A172 (cell line): ENCODE data around the gene XYLT1. TPM values are rescaled to one million over a fixed set of nuclear protein-coding genes. Genes with fewer than 3 reads are reported as not detected.

Experiments used
- DNase-seq: peaks from one replicate; pipeline ENCODE4 v3.0.0-alpha.2; 2015; ENCODE audit warnings: low spot score
- total RNA-seq: library from RNA; depleted of rRNA; stranded (reverse); fragments of >200 nt; shearing (Covaris generic); gene quantifications from 2 replicates; pipeline ENCODE4 v1.2.3, GENCODE V29; 2014

XYLT1 gene
- total RNA-seq, 1 experiment from 2014 or later, result not detected

DNA sequence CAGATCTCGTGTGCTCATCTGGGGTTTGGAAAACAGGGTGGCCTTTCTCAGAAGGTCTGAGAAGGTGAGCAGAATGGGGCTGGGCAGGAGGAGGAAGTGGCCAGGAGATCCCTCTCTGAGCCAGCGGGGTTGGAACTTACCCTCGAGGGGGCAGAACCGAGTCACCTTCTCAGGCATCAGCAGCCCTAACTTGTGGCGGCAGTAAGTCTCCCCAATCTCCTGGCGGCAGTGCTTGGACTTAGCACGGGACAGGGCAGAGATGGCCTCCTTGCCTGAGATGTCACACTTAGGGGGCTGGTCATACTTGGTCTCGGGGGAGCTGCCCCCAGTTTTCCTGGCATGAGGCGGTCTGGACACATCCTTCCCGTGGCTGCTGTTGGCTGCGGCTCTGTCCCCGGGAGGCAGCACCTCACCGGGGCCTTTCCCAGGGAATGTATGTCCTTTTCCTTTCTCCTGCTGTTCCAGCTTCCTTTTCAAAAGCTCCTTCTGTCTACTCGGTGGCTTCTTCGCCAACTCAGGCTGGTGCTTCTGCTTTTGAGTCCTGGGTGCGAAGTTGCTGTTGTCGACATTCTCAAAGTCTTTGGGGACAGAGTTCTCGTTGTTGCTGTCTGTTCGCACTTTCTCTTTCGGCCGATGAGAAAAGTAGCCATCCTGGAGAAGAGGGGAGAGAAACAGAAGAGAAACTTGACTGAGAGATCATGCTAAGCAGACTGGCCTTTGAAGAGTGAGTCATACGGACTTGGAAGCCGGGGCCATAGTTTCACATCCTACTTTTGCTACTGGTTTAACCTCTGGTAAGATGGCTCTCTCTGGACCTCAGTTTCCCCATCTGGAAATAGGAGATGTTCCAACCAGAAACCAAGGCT, 211.7 kb downstream of the XYLT1 start:
- no peak for DNase-seq

DNA sequence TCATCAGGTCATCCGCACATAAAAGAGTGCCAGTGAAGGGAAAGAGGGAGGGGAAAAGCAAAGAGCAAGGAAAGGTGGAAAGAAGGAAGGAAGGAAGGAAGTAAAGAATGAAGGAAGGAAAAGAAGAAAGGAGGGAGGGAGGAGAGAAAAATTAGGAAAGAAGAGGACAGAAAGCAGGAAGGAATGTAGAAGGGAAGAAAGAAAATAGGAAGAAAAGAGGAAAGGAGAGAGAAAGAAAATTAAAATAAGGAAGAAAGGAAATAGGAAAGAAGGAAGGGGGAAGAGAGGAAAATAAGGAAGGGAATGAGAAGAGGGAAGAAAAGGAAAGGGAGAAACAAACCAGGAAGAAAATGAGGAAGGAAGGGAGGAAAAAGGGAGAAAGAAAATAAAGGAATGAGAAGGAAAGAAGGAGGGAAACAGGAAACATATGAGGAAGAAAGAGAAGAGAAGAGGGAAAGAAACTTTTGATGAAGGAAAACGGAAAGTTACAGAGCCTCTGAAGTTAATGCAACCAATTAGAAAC, 212.6 kb downstream of the XYLT1 start:
- DNase-seq, result no peak

GRCh38 chr16:17257426-17258023, 213.2 kb downstream of the XYLT1 start:
- DNase-seq, result no peak

DNA sequence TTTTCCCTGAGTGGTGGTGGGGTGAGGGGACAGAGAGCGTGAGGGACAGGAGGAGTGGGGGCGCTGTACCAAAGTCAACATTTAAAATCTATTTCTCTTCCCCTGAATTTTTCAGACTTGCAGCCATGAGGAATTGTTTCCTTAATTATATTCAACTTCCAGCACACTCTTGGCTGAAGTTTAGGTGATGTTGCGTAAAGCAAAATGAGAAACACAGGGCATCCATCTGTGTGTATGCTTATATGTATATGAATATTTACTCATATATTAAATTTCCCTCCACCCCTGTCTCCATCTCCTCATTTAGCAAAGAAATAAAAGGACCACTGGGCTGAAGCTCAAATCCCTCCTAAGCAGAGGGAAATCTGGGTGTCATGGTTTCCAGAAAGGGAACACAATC, 218.1 kb downstream of the XYLT1 start:
- DNase-seq, result no peak

DNA sequence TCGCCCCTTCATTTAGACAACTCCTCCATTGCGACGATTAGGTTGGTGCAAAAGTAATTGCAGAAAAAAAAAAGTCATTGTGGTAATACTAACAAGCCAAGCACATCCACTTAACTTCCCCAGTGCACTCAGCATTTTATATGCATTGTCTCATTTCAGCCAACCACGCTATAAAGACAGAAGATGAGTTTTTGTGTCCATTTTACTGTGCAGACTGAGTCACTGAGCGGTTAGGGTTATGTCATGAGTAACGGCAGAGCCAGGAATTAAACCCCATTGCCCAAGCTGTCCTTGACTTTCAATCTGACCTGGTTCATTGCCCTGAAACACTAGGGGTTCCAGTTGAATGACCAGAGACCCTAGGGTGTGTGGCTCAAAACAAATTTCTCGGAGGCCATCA, 218.7 kb downstream of the XYLT1 start:
- no peak for DNase-seq

DNA sequence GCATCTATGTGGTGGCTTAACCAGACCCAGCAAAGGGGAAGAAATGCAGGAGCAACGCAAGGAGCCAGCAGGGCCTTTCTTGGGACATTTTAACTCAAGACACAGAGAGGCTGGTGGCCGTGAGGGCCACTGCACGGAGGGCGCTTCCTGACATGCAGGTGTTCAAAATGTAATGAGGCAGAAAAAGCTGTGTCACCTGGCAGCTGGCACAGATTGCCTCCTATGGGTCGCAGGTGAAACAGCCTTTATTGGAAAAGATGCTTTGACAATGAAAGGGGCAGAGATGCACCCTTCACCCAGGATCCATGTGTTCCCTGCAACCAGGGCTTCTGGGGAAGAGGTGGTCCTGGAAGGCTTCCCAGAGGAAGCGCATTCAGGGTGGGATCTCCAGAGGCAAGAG, 219.3 kb downstream of the XYLT1 start:
- no peak for DNase-seq

- no peak for DNase-seq
These were observed 223.6 kb downstream of the XYLT1 start for GRCh38 chr16:17246974-17247732.

- no peak for DNase-seq
These were observed 224.4 kb downstream of the XYLT1 start for GRCh38 chr16:17246268-17246885.

DNA sequence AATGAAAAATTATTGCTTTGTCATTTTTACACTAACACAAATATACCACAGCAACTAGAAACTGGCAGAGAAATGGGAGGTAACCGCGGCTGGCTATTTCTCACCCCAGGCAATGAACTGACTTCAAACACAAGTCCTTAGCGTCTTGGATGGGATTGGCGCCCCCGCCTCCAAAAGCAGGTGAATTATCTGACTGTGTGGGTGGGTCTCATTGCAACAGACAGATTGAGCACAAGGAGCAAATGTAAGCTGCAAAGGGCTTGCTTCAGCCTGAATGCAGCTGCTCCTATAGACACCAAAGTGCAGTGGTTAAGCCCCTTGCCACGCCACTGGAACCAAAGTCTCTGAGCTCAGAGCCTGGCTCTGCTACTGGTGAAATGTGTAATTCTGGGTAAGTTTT, 225.0 kb downstream of the XYLT1 start:
- DNase-seq, result no peak

- DNase-seq, result no peak
These were observed 225.7 kb downstream of the XYLT1 start for GRCh38 chr16:17244872-17245551.

DNA sequence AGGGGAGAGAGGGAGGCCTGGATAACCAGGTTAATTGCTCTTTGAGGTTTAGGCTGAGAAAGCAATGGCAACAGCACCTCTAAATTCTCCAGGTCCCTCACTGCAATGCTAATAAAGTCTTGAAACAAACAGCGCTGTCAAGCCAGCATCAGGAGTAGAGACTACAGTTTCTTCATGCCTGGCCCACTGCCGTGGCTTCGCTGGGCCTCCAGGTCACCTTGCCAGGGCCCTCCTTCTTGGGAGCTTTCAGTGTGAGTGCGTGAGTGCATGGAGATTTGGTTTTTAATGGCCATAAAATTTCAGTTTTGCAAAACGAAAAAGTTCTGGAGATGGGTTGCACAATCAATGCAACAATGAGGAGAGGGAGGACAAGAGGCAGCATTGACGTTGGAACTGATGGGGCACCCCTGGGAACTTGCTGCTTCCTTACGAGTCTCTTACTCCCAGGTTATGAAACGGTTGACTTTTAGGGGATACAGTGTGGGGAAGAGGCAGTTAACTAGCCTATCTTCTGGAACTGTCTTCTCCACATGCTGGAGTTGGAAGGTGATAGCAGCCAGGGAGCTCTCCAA, 229.4 kb downstream of the XYLT1 start:
- no peak for DNase-seq

DNA sequence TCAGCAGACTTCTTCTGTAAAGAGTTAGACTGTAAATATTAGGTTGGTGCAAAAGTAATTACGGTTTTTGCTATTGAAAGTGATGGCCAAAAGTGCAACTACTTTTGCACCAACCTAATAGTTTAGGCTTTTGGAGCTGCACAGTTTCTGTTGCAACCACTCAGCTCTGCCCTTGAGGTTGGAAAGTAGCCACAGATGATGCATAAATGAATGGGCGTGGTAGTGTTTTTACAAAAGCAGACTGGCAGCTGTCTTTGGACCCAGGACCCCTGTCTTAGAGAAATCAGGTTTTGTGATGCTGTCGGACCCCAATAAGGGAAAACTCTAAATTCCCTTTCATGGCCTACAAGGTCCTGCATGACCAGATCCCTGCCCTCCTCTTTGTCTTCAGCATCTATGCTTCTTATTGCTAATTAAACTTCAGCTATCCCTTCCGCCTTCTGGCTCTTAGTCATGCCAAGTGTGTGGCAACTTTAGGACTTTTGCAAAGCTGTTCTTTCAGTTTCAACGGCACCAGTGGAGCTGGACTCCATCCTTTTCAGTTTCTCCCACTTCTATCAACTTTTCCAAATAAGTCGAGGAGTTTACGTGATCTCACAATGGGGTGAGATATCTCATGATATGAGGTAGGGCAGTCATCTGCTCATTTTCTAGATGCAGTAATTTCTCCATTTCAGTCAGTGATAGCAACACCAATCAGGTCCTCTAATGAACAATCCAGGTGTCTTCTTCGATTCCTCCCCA, 232.3 kb downstream of the XYLT1 start:
- no peak for DNase-seq

DNA sequence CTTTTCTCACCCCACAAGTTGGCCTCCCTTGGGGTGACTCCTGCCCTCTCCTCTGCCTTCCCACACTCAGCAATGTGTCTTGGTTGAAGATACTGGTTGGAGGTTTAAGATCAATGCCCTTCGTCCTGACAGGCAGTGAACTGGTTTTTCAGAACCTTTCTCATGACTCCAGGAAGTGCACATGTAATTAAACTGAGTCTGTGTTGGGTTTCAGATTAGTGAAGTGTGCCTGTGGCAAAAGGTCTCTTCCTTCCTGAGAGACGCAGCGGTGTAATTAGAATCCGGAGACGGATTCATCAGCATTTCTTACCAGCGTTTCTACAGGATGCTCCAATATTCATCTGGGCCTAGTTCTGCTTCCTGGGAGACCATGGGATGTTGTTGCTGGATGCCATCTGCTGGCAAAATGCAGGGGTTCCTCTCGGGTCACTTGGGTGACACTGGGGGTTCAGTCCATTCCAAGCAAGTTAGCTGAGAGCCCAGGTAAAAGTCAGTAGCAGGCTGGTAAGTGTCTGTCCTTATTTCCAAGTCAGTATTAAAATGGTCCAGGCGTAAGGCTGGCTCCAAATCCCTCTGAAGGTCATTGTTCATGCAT, 233.3 kb downstream of the XYLT1 start:
- DNase-seq, result no peak

GRCh38 chr16:17235147-17235815, 235.5 kb downstream of the XYLT1 start:
- no peak for DNase-seq

GRCh38 chr16:17233318-17234002, 237.3 kb downstream of the XYLT1 start:
- no peak for DNase-seq

DNA sequence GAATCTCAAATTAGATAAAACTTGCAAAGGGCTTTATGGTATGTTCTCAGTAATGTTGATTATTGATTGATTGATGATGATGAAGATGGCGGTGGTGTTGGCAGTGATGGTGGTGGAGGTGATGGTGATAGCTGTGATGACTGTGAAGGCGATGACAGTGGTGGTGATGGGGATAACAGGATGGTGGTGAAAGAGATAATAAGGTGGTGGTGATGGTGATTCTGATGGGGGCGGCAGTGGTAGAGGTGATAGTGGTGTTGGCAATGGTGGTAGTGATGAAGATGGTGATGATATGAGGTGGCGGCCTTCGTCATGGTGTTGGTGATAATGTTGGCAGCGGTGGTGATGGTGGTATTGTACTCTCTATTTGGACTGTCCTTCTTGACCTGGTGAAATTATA, 238.3 kb downstream of the XYLT1 start:
- no peak for DNase-seq

DNA sequence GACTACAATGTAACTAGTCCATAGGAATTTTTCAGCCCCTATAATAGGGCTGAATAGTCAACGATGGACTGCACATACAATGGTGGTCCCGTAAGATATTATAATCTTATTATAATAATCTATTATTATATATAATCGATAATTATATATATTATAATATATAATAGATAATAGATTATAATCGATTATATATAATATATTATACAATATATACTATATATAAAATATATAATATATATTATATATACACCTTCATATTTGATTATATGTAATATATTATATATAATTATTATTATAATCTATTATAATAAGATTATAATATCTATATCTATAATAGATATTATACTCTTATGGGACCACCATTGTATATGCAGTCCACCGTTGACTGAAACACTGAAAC, 238.8 kb downstream of the XYLT1 start:
- DNase-seq, result no peak

DNA sequence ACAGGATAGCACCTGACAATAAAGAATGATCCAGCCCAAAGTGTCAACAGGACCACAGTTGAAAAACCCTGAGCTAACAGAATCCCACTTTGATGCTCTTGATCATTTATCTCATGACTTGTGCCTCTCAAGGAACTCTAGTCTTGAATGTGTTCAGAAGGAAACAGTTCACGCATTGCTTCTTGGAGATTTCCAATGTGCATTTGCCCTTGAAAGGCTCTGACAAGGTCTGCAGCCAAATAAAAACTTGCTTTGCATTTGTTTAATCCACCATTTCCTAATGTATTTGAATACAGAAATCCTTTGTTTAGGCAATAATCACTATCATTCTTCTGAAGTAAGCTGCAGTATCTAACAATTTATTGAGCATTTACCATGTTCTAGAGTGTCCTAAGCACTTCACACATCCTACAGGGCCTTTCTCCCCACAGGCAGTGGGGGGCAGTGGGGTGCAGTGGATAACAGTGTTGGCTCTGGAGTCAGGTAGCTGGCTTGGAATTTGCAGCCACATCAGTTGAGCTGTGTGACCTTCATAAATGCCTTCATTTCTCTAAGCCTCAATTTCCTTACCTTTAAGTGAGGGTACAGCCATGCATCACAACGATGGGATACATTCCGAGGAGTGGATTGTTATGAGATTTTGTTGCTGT, 239.7 kb downstream of the XYLT1 start:
- DNase-seq, result no peak
